HepG2 (cell line): ENCODE data around the gene RPL36AL. TPM values are rescaled to one million over a fixed set of nuclear protein-coding genes. Genes with fewer than 3 reads are reported as not detected.

Experiments used
- AKNA ChIP-seq: sonication (generic); formaldehyde crosslinking; IDR thresholded peaks from 2 replicates; pipeline ENCODE4 v1.4.0; 2020; ENCODE audit warnings: missing genetic modification reagents, borderline replicate concordance
- FOXK1 ChIP-seq: sonication (generic); formaldehyde crosslinking; IDR thresholded peaks from 2 replicates; pipeline ENCODE4 v1.4.0; 2020; ENCODE audit warnings: low read depth, missing genetic modification reagents, borderline replicate concordance
- MBD4 ChIP-seq: IDR thresholded peaks from 2 replicates; pipeline ENCODE4 v1.6.1; 2012; ENCODE audit warnings: low read length, inconsistent platforms, borderline replicate concordance
- RFX3 ChIP-seq: IDR thresholded peaks from 2 replicates; pipeline ENCODE4 v1.6.1; 2016; ENCODE audit warnings: missing biosample characterization, missing genetic modification reagents
- SALL1 ChIP-seq: sonication (generic); formaldehyde crosslinking; IDR thresholded peaks from 2 replicates; pipeline ENCODE4 v1.8.0; 2022; ENCODE audit warnings: mild to moderate bottlenecking, missing genetic modification reagents
- YEATS2 ChIP-seq: sonication (generic); formaldehyde crosslinking; IDR thresholded peaks from 2 replicates; pipeline ENCODE4 v1.4.0; 2020; ENCODE audit warnings: missing genetic modification reagents, borderline replicate concordance
- ZBTB34 ChIP-seq: sonication (generic); formaldehyde crosslinking; IDR thresholded peaks from 2 replicates; pipeline ENCODE4 v1.8.0; 2022; ENCODE audit warnings: mild to moderate bottlenecking, missing genetic modification reagents
- ZMAT3 ChIP-seq: sonication (generic); formaldehyde crosslinking; conservative IDR thresholded peaks from 2 replicates; pipeline ENCODE4 v1.7.0; 2021; ENCODE audit warnings: missing genetic modification reagents
- ZNF17 ChIP-seq: sonication (generic); formaldehyde crosslinking; IDR thresholded peaks from 2 replicates; pipeline ENCODE4 v1.5.0; 2020; ENCODE audit warnings: mild to moderate bottlenecking, missing genetic modification reagents
- ZNF225 ChIP-seq: sonication (generic); formaldehyde crosslinking; IDR thresholded peaks from 2 replicates; pipeline ENCODE4 v1.4.0; 2020; ENCODE audit warnings: mild to moderate bottlenecking, missing genetic modification reagents
- ZNF556 ChIP-seq: sonication (generic); formaldehyde crosslinking; IDR thresholded peaks from 2 replicates; pipeline ENCODE4 v1.4.0; 2020; ENCODE audit warnings: mild to moderate bottlenecking, missing genetic modification reagents, borderline replicate concordance
- polyA plus RNA-seq, 8 experiments: library from polyadenylated mRNA; depleted of rRNA in 3 of 8; stranded (reverse) in 7 of 8; unstranded in 1 of 8; fragments of >200 nt; fragmentation: Illumina TruSeq in 4 of 8; extraction: Trizol in 4 of 8; gene quantifications; 2 replicates each; pipeline versions ENCODE4 v1.2.1 to v1.2.3, GENCODE V29; 2011 to 2016; ENCODE audit warnings: low read depth in 4 of 8, missing spikeins in 1 of 8, mixed read lengths in 1 of 8; ENCODE audit not compliant: insufficient read depth in 1 of 8
- total RNA-seq, 5 experiments: library from RNA; depleted of rRNA; stranded (reverse); fragments of >200 nt; fragmentation: Illumina TruSeq; extraction: Trizol; gene quantifications; 2 replicates each; pipeline ENCODE4 v1.2.3, GENCODE V29; 2016; ENCODE audit warnings: low read depth in 1 of 5
- TF ChIP-seq, protein P1 (sequence below): sonication (generic); formaldehyde crosslinking; IDR thresholded peaks from 2 replicates; pipeline ENCODE4 v1.5.1; 2020; ENCODE audit warnings: missing genetic modification reagents, mild to moderate bottlenecking, borderline replicate concordance

The RPL36AL gene
- total and polyA plus RNA-seq, 2 of the 13 experiments (the other 11 are each of a cell fraction or from before 2014, with no cell fraction given) = 90.0 to 294 TPM

GRCh38 chr14:49620182-49621113 is at the start of gene RPL36AL, which contains the start of gene MGAT2 (continued):
- TF ChIP-seq ZNF17 (0 out of 2 replicates have a peak, but pooled peaks have one; percentile 37), MBD4 (no peak), ZNF556 (CRISPR knock-in tag) (no peak), RFX3 (no peak), FOXK1 (CRISPR knock-in tag) (peak; percentile 11; the same call in 1 of the 2 replicates), ZNF225 (CRISPR knock-in tag) (no peak; the same call in 1 of the 2 replicates), YEATS2 (CRISPR knock-in tag) (peak; percentile 72; the same call in 1 of the 2 replicates), SALL1 (CRISPR knock-in tag) (peak; percentile 60), AKNA (0 out of 2 replicates have a peak, but pooled peaks have one; percentile 35), ZBTB34 (CRISPR knock-in tag) (0 out of 2 replicates have a peak, but pooled peaks have one; percentile 55), ZMAT3 (CRISPR knock-in tag) (peak; percentile 91)
- TF ChIP-seq, protein P1, sequence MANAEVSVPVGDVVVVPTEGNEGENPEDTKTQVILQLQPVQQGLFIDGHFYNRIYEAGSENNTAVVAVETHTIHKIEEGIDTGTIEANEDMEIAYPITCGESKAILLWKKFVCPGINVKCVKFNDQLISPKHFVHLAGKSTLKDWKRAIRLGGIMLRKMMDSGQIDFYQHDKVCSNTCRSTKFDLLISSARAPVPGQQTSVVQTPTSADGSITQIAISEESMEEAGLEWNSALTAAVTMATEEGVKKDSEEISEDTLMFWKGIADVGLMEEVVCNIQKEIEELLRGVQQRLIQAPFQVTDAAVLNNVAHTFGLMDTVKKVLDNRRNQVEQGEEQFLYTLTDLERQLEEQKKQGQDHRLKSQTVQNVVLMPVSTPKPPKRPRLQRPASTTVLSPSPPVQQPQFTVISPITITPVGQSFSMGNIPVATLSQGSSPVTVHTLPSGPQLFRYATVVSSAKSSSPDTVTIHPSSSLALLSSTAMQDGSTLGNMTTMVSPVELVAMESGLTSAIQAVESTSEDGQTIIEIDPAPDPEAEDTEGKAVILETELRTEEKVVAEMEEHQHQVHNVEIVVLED (CRISPR knock-in tag) = peak; percentile 45; the same call in 1 of the 2 replicates
